T-helper 2 cell treated with Interferon-gamma antibody and Interleukin-4, amounts not matched to agents 5 μg/mL and 100 μg/mL, for 36 hours (primary cell): Measurements from ENCODE around the gene GEMIN5.
"Not testable (repeated sequence)": the region's sequence is repeated elsewhere in the genome, so short reads cannot be mapped to it uniquely, and the experiment has no call there.

Experiments used
- DNase-seq: peaks from one replicate; pipeline ENCODE4 v3.0.0; 2021; ENCODE audit warnings: low spot score
- H3K27ac Mint-ChIP-seq: one replicate; pipeline ENCODE4 v1.8.0; 2021; ENCODE audit warnings: mild to moderate bottlenecking, mixed read lengths
- H3K27me3 Mint-ChIP-seq: one replicate; pipeline ENCODE4 v1.8.0; 2021; ENCODE audit warnings: low read depth, mixed read lengths
- H3K36me3 Mint-ChIP-seq: one replicate; pipeline ENCODE4 v1.8.0; 2021; ENCODE audit warnings: low read depth, mixed read lengths
- H3K4me1 Mint-ChIP-seq: one replicate; pipeline ENCODE4 v1.8.0; 2021; ENCODE audit warnings: low read depth, mixed read lengths
- H3K4me3 Mint-ChIP-seq: one replicate; pipeline ENCODE4 v1.8.0; 2022; ENCODE audit warnings: mild to moderate bottlenecking, moderate library complexity, mixed read lengths
- H3K9me3 Mint-ChIP-seq: one replicate; pipeline ENCODE4 v1.8.0; 2021; ENCODE audit warnings: mixed read lengths

GEMIN5 gene

DNA sequence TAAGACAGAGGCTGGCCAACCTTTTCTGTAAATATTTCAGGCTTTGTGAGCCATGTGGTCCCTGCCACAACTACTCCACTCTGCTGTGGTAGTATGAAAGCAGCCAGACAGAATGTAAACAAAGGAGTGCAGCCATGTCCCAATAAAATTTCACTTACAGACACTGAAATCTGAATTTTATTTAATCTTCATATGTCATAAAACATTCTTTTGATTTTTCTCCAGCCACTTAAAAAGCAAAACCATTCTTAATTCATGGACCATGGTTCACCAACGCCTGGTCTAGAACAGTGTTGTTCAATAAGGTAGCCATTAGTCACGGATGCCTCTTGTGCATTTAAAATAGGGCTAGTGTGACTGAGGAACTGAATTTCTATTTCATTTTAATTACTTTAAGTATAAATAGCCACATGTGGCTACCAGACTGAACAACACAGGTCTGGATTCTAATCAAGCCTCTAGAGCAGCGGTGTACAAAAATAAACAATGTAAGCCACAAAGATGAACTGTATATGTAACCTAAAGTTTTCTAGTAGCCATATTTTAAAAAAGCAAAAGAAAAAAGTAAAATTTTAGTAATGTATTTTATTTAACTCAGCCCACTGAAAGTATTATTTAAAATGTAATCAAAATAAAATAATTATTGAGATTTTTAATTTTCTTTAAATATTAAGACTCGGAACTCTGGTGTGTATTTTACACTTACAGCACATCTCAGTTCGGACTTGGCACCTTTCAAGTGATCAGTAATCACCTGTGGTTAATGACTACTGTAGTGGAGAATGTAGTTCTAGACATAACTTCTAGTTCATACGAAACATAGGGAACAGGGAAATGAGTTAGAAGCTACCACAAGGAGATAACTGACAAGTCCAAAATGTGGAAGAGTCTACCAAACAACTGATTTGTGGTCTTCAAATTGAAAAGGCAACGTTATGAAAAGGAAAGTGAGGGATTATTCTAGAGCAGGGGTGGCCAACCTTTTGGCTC, 14.3 kb downstream of the GEMIN5 start:
- no peaks in the 10 kb centered on the region for H3K4me1 Mint-ChIP-seq
- peaks cover 26% of the 10 kb centered on the region for H3K36me3 Mint-ChIP-seq
- H3K27me3 Mint-ChIP-seq, result no peaks in the 10 kb centered on the region
- H3K9me3 Mint-ChIP-seq, result no peaks in the 10 kb centered on the region
- H3K27ac Mint-ChIP-seq, result no peak overlapping the region
- no peak for DNase-seq
- no peak overlapping the region for H3K4me3 Mint-ChIP-seq

DNA sequence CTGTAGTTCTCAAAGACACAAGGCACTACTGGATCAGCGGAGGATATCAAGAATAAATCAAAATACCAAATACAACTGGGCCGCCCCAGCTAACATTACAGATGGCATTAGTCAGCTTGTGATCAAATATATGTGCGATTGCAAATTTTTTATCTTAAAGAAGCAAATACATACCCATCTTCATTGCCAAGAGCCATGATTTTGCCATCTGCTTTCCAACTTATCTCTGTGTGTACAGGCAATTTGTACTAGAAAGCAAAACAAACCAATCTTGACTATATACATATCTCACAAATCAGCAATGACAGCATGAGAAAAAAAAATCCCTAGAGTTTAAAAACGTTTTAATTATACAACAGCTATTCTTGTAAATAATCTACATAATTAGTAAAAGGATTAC, 20.3 kb downstream of the GEMIN5 start:
- H3K27me3 Mint-ChIP-seq, result no peaks in the 10 kb centered on the region
- no peaks in the 10 kb centered on the region for H3K4me1 Mint-ChIP-seq
- H3K4me3 Mint-ChIP-seq, result no peak overlapping the region
- no peaks in the 10 kb centered on the region for H3K9me3 Mint-ChIP-seq
- H3K27ac Mint-ChIP-seq, result no peak overlapping the region
- peaks cover 24% of the 10 kb centered on the region for H3K36me3 Mint-ChIP-seq
- DNase-seq, result no peak

DNA sequence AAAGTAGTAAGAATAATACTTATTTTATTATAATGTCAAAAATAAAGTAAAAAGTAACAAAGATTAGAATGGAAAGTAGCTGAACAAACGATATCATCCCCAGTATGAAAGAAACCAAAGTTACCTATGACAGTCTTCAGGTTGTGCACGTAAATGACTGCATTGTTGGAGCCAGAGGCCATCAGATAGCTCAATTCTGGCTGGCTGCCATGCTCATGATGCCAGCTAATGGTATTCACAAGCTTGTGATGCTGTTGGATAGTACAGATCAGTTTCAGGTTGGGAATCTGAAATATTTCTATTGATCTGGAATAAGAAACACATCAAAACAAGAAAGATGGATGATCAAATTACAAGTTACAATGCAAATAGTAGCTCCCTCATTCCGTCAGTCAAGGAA, 21.1 kb downstream of the GEMIN5 start:
- H3K36me3 Mint-ChIP-seq, result peaks cover 30% of the 10 kb centered on the region
- H3K27ac Mint-ChIP-seq, result no peak overlapping the region
- H3K4me3 Mint-ChIP-seq, result no peak overlapping the region
- no peaks in the 10 kb centered on the region for H3K27me3 Mint-ChIP-seq
- no peaks in the 10 kb centered on the region for H3K4me1 Mint-ChIP-seq
- no peak for DNase-seq
- no peaks in the 10 kb centered on the region for H3K9me3 Mint-ChIP-seq

DNA sequence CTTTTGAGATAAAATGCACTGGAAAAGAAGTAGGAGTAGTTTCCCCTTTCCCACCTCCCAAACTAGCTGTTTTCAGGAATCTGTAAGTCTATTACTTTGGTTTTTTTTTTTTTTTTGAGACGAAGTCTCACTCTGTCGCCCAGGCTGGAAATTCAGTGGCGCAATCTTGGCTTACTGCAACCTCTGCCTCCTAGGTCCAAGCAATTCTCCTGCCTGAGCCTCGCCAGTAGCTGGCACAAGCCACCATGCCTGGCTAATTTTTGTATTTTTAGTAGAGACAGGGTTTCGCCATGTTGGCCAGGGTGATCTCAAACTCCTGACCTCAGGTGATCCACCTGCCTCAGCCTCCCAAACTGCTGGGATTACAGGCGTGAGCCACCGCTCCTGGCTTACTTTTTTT, 32.4 kb downstream of the GEMIN5 start:
- H3K27ac Mint-ChIP-seq, DNase-seq, H3K4me3 Mint-ChIP-seq, H3K4me1 Mint-ChIP-seq, H3K27me3 Mint-ChIP-seq, H3K9me3 Mint-ChIP-seq: not testable (repeated sequence)
- H3K36me3 Mint-ChIP-seq, result peaks cover 32% of the 10 kb centered on the region

DNA sequence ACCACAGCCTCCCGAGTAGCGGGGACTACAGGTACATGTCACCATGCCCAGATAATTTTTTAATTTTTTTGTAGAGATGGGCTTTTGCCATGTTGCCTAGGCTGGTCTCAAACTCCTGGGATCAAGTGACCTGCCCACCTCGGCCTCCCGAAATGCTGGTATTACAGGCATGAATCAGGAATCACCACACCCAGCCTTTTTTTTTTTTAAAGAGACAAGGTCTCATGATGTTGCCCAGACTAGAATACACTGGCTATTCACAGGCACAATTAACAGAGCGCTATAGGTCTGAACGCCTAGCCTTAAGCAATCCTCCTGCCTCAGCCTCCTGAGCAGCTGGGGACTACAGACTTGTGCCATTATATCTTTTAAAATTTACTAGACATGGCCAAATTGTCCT, 36.1 kb downstream of the GEMIN5 start:
- Mint-ChIP-seq H3K27me3 (no peaks in the 10 kb centered on the region), H3K36me3 (peaks cover 45% of the 10 kb centered on the region), H3K9me3 (no peaks in the 10 kb centered on the region), H3K27ac (no peak overlapping the region), H3K4me3 (no peak overlapping the region), H3K4me1 (peaks cover 2% of the 10 kb centered on the region)
- DNase-seq, result no peak

DNA sequence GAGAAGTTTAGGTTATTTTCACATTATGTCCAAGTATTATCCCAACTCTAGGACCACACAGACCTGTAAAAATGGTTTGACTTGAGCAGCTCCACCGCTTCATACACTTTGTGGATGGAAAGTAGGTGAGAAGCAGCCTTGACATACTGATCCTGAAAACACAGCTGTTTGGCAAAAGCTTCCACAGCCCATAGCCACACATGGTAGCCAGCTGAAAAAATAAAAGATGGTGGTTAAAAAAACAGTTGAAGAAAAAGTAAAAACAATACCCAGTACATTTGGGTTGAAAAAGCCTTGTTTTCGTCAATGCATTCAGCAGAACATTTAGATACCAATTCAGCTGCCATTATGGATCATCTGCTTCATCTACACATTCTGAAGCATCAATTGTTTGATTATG, 36.7 kb downstream of the GEMIN5 start:
- peaks cover 48% of the 10 kb centered on the region for H3K36me3 Mint-ChIP-seq
- no peak for DNase-seq
- peaks cover 2% of the 10 kb centered on the region for H3K4me1 Mint-ChIP-seq
- no peaks in the 10 kb centered on the region for H3K9me3 Mint-ChIP-seq
- no peaks in the 10 kb centered on the region for H3K27me3 Mint-ChIP-seq
- no peak overlapping the region for H3K4me3 Mint-ChIP-seq
- no peak overlapping the region for H3K27ac Mint-ChIP-seq

- no peak for DNase-seq
- Mint-ChIP-seq H3K27ac (no peak overlapping the region), H3K36me3 (peaks cover 56% of the 10 kb centered on the region), H3K9me3 (no peaks in the 10 kb centered on the region), H3K27me3 (no peaks in the 10 kb centered on the region), H3K4me3 (no peak overlapping the region), H3K4me1 (peaks cover 4% of the 10 kb centered on the region)
Observed at GRCh38 chr5:154900066-154900465, 37.9 kb downstream of the GEMIN5 start.

DNA sequence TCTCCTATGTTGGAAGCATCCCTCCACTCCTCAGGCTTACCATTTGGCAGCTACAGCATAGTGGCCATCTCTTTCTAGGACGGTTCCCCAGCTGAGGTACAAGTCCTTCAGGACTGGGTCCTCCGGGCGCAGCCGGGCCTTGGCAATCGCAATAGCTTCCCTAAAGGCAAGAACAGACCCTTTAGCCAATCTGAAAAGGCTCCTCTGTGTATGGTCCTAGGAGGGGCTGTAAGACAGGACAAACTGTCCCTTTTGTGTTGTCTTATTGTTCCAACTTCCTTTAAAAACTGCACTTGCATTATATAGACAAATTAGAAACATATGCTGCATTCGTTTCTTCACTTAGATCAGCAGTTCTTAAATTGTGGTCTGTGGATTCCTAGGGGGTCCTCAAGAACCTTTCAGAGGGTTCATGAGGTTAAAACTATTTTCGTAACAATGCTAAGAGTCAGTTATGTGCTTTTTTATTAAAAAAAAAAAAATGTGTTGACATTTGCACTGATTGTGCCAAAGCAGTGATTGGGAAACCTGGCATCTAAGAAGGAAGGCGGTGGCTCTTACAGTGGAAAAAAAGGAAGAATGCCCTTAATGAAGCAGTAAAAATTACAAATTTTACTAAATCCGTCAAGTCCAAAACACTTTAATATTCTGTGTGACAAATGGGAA, 38.7 kb downstream of the GEMIN5 start:
- Mint-ChIP-seq H3K4me3 (no peak overlapping the region), H3K36me3 (peaks cover 55% of the 10 kb centered on the region)
- no peak for DNase-seq

GRCh38 chr5:154898210-154898609, 39.8 kb downstream of the GEMIN5 start:
- no peak for DNase-seq
- H3K27me3 Mint-ChIP-seq, result no peaks in the 10 kb centered on the region
- peaks cover 2% of the 10 kb centered on the region for H3K4me1 Mint-ChIP-seq
- H3K27ac Mint-ChIP-seq, result no peak overlapping the region
- H3K4me3 Mint-ChIP-seq, result no peak overlapping the region
- no peaks in the 10 kb centered on the region for H3K9me3 Mint-ChIP-seq
- peaks cover 50% of the 10 kb centered on the region for H3K36me3 Mint-ChIP-seq

More for the DNA sequence above, 38.7 kb downstream of the GEMIN5 start:
- peaks cover 4% of the 10 kb centered on the region for H3K4me1 Mint-ChIP-seq
- no peak overlapping the region for H3K27ac Mint-ChIP-seq
- no peaks in the 10 kb centered on the region for H3K27me3 Mint-ChIP-seq
- no peaks in the 10 kb centered on the region for H3K9me3 Mint-ChIP-seq

- no peaks in the 10 kb centered on the region for H3K9me3 Mint-ChIP-seq
- no peaks in the 10 kb centered on the region for H3K27me3 Mint-ChIP-seq
- H3K36me3 Mint-ChIP-seq, result peaks cover 52% of the 10 kb centered on the region
- no peak for DNase-seq
- no peak overlapping the region for H3K27ac Mint-ChIP-seq
- H3K4me3 Mint-ChIP-seq, result no peak overlapping the region
- peaks cover 2% of the 10 kb centered on the region for H3K4me1 Mint-ChIP-seq
Observed at GRCh38 chr5:154896562-154897165, 41.3 kb downstream of the GEMIN5 start.

DNA sequence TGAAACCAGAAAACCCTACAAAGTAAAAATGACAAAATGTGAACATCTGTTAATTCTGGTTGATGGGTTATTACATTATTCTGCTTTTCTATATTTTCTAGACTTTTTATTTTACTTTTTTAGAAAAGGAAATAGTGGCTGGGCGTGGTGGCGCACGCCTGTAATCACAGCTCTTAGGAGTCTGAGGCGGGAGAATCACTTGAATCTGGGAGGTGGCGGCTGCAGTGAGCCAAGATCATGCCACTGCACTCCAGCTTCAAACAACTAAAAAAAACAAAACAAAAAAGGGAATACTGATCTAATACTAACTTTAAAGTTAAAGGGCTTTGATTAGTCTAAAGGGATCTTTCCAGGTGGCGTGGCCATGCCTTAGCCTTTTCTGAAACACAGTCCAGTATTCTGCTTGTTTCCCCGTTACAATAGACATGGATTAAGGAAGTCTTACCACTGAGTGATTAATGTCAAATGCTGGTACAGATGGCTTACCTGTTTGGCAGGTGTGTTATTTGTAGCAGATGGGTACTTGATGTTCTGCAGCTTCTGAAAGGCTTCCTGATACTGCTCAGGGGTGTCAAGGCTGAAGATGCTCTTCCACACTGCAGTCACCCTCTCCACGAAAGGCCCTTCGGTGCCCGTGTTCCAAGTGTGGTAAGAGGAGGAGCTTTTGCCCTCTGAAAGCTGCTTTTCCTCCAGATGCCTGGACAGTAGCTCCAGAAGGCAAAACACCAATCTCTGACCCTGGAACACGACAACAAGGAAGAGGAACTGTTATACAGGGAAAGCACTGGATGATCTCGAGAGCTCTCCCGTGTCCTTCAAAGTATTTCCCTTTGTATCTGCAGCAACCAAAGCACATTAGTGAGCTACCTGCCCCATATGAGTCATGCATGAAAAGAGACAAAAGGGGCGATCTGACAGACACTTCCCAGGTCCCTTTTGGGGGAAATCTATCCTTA, 42.1 kb downstream of the GEMIN5 start:
- no peaks in the 10 kb centered on the region for H3K9me3 Mint-ChIP-seq
- H3K27ac Mint-ChIP-seq, result peak overlapping the region; percentile 10
- H3K36me3 Mint-ChIP-seq, result peaks cover 56% of the 10 kb centered on the region
- H3K4me1 Mint-ChIP-seq, result peaks cover 2% of the 10 kb centered on the region
- no peaks in the 10 kb centered on the region for H3K27me3 Mint-ChIP-seq
- H3K4me3 Mint-ChIP-seq, result no peak overlapping the region
- DNase-seq, result no peak

- no peak for DNase-seq
- Mint-ChIP-seq H3K4me1 (peaks cover 2% of the 10 kb centered on the region), H3K36me3 (peaks cover 56% of the 10 kb centered on the region), H3K4me3 (no peak overlapping the region), H3K27ac (no peak overlapping the region), H3K27me3 (no peaks in the 10 kb centered on the region), H3K9me3 (no peaks in the 10 kb centered on the region)
Observed at GRCh38 chr5:154893381-154893780, 44.6 kb downstream of the GEMIN5 start.

GRCh38 chr5:154892369-154892771, 45.6 kb downstream of the GEMIN5 start:
- peaks cover 60% of the 10 kb centered on the region for H3K36me3 Mint-ChIP-seq
- no peak overlapping the region for H3K27ac Mint-ChIP-seq
- no peak for DNase-seq
- peaks cover 2% of the 10 kb centered on the region for H3K4me1 Mint-ChIP-seq
- H3K27me3 Mint-ChIP-seq, result no peaks in the 10 kb centered on the region
- H3K9me3 Mint-ChIP-seq, result no peaks in the 10 kb centered on the region
- H3K4me3 Mint-ChIP-seq, result no peak overlapping the region
